H7 (cell line): ENCODE data around the gene OR2A5. TPM values are rescaled to one million over a fixed set of nuclear protein-coding genes. Genes with fewer than 3 reads are reported as not detected.
"Not testable (repeated sequence)": the region's sequence is repeated elsewhere in the genome, so short reads cannot be mapped to it uniquely, and the experiment has no call there.

Experiments used
- DNase-seq: peaks from one replicate; pipeline ENCODE4 v3.0.0; 2012
- H3K27me3 ChIP-seq: 2 replicates; pipeline ENCODE4 v1.6.0; 2011; ENCODE audit warnings: mild to moderate bottlenecking, low read length; ENCODE audit not compliant: control insufficient read depth, insufficient read depth
- H3K36me3 ChIP-seq: replicated peaks from 2 replicates; pipeline ENCODE4 v1.5.1; 2011; ENCODE audit warnings: low read length; ENCODE audit not compliant: control insufficient read depth, insufficient read depth
- H3K4me3 ChIP-seq: 2 replicates; pipeline ENCODE4 v1.5.1; 2011; ENCODE audit warnings: low read depth, mild to moderate bottlenecking, control low read depth, low read length, moderate library complexity; ENCODE audit not compliant: insufficient read depth
- total RNA-seq: library from RNA; depleted of rRNA; stranded (reverse); fragments of >200 nt; shearing (Covaris generic); gene quantifications from 2 replicates; pipeline ENCODE4 v1.2.3, GENCODE V29; 2014

Gene OR2A5
- total RNA-seq, 1 experiment from 2014 or later = not detected

- H3K36me3 ChIP-seq, DNase-seq, H3K27me3 ChIP-seq, H3K4me3 ChIP-seq: not testable (repeated sequence)
Observed at GRCh38 chr7:144050884-144051283, 2.1 kb downstream of the OR2A5 start.

- Histone ChIP-seq H3K4me3 (no peak overlapping the region), H3K27me3 (no peaks in the 10 kb centered on the region), H3K36me3 (no peaks in the 10 kb centered on the region)
- DNase-seq = no peak
Observed at GRCh38 chr7:144057954-144058353, 9.2 kb downstream of the OR2A5 start.

GRCh38 chr7:144063710-144064109 is 15.0 kb downstream of the OR2A5 start:
- peak; percentile 32 for DNase-seq
- H3K4me3 ChIP-seq = no peak overlapping the region
- H3K36me3 ChIP-seq = no peaks in the 10 kb centered on the region
- H3K27me3 ChIP-seq = no peaks in the 10 kb centered on the region

GRCh38 chr7:144069511-144069910 is 20.8 kb downstream of the OR2A5 start, which contains the start of gene OR2A25:
OR2A25 (plus strand) TSS chr7:144069811; CDS start chr7:144074220, 4,409 bp downstream.
- Histone ChIP-seq H3K4me3 (no peak within 1 kb of the TSS), H3K27me3 (no peaks in the 10 kb centered on the region), H3K36me3 (no peaks in the 10 kb centered on the region)
- no peak for DNase-seq

- Histone ChIP-seq H3K27me3 (no peaks in the 10 kb centered on the region), H3K4me3 (no peak overlapping the region), H3K36me3 (no peaks in the 10 kb centered on the region)
- no peak for DNase-seq
Observed at GRCh38 chr7:144069953-144070352, 21.2 kb downstream of the OR2A5 start.

GRCh38 chr7:144074374-144074773 is 25.6 kb downstream of the OR2A5 start:
- H3K4me3 ChIP-seq = no peak overlapping the region
- no peaks in the 10 kb centered on the region for H3K36me3 ChIP-seq
- no peak for DNase-seq
- H3K27me3 ChIP-seq = no peaks in the 10 kb centered on the region

GRCh38 chr7:144085978-144086377 is 37.2 kb downstream of the OR2A5 start, which contains the start of gene OR2A12:
OR2A12 (plus strand) TSS chr7:144086278; CDS start chr7:144095108, 8,830 bp downstream.
- no peaks in the 10 kb centered on the region for H3K27me3 ChIP-seq
- no peak within 1 kb of the TSS for H3K4me3 ChIP-seq
- no peak for DNase-seq
- no peaks in the 10 kb centered on the region for H3K36me3 ChIP-seq

GRCh38 chr7:144086730-144087129 is 38.0 kb downstream of the OR2A5 start:
- no peaks in the 10 kb centered on the region for H3K27me3 ChIP-seq
- DNase-seq = no peak
- H3K36me3 ChIP-seq = no peaks in the 10 kb centered on the region
- H3K4me3 ChIP-seq = no peak overlapping the region

GRCh38 chr7:144087230-144087629 is 38.5 kb downstream of the OR2A5 start:
- DNase-seq = no peak
- no peak overlapping the region for H3K4me3 ChIP-seq
- H3K36me3 ChIP-seq = no peaks in the 10 kb centered on the region
- no peaks in the 10 kb centered on the region for H3K27me3 ChIP-seq

GRCh38 chr7:144090667-144091066 is 41.9 kb downstream of the OR2A5 start:
- Histone ChIP-seq H3K27me3 (no peaks in the 10 kb centered on the region), H3K36me3 (no peaks in the 10 kb centered on the region), H3K4me3 (no peak overlapping the region)
- no peak for DNase-seq

GRCh38 chr7:144098776-144099175 is 50.0 kb downstream of the OR2A5 start:
- no peaks in the 10 kb centered on the region for H3K27me3 ChIP-seq
- no peak for DNase-seq
- no peaks in the 10 kb centered on the region for H3K36me3 ChIP-seq
- H3K4me3 ChIP-seq = no peak overlapping the region

GRCh38 chr7:144100607-144101006 is 51.9 kb downstream of the OR2A5 start:
- H3K36me3 ChIP-seq = no peaks in the 10 kb centered on the region
- no peaks in the 10 kb centered on the region for H3K27me3 ChIP-seq
- DNase-seq = no peak
- H3K4me3 ChIP-seq = no peak overlapping the region

- no peaks in the 10 kb centered on the region for H3K36me3 ChIP-seq
- no peak for DNase-seq
- H3K4me3 ChIP-seq = no peak overlapping the region
- no peaks in the 10 kb centered on the region for H3K27me3 ChIP-seq
Observed at GRCh38 chr7:144102041-144102440, 53.3 kb downstream of the OR2A5 start.

- DNase-seq = no peak
- Histone ChIP-seq H3K27me3 (no peaks in the 10 kb centered on the region), H3K4me3 (no peak overlapping the region), H3K36me3 (no peaks in the 10 kb centered on the region)
Observed at GRCh38 chr7:144105211-144105610, 56.5 kb downstream of the OR2A5 start.
